GM12878 (cell line): ENCODE measurements around the gene ERC2.

Experiments used
- BCLAF1 ChIP-seq: fragments of 450-650 bp; IDR thresholded peaks from 2 replicates; pipeline ENCODE4 v1.6.1; 2017; ENCODE audit warnings: antibody characterized with exemption, mild to moderate bottlenecking, moderate library complexity
- CEBPZ ChIP-seq: fragments of 150-350 bp; IDR thresholded peaks from 2 replicates; pipeline ENCODE4 v1.6.1; 2016; ENCODE audit warnings: low read depth, low read length
- CTCF ChIP-seq, 3 experiments: IDR thresholded peaks in 2 of 3; conservative IDR thresholded peaks in 1 of 3; 2 replicates each; pipeline ENCODE4 v1.5.1; 2011; ENCODE audit warnings: low read depth in 3 of 3, low read length in 3 of 3, mild to moderate bottlenecking in 3 of 3, control low read depth in 2 of 3, moderate library complexity in 2 of 3, inconsistent platforms in 1 of 3, mixed read lengths in 1 of 3; ENCODE audit not compliant: control insufficient read depth in 2 of 3, insufficient read depth in 1 of 3; ENCODE audit errors: extremely low read depth in 1 of 3
- EZH2 ChIP-seq: IDR thresholded peaks from 2 replicates; pipeline ENCODE4 v1.6.1; 2012; ENCODE audit warnings: low read depth, mild to moderate bottlenecking, control low read depth, inconsistent platforms, low read length, borderline replicate concordance; ENCODE audit not compliant: control insufficient read depth
- HCFC1 ChIP-seq: fragments of 150-350 bp; IDR thresholded peaks from 2 replicates; pipeline ENCODE4 v1.6.1; 2014; ENCODE audit warnings: low read length
- NFIC ChIP-seq: IDR thresholded peaks from 2 replicates; pipeline ENCODE4 v1.6.1; 2012; ENCODE audit warnings: low read depth, mild to moderate bottlenecking, inconsistent platforms, low read length, moderate library complexity
- RELB ChIP-seq: fragments of 450-650 bp; IDR thresholded peaks from 2 replicates; pipeline ENCODE4 v1.6.1; 2017; ENCODE audit warnings: low read depth, mild to moderate bottlenecking, moderate library complexity
- TBL1XR1 ChIP-seq: IDR thresholded peaks from 2 replicates; pipeline ENCODE4 v1.6.1; 2012; ENCODE audit warnings: low read depth, low read length, improper control_type of control experiment

GRCh38 chr3:55951388-55951787 lies 516.9 kb downstream of the ERC2 start:
- TF ChIP-seq TBL1XR1 (no peak), CEBPZ (no peak), RELB (no peak), BCLAF1 (no peak), NFIC (no peak), CTCF (IDR thresholded peaks at IDR 0.05 in 2 of 3, conservative IDR thresholded peaks at IDR 0.05 in 1 of 3; ENCODE audit: control insufficient read depth in 2 of 3, extremely low read depth in 1 of 3, insufficient read depth in 1 of 3, low read depth in 3 of 3, low read length in 3 of 3) (no peak), HCFC1 (no peak), EZH2 (no peak)
